ENCODE measurements around the gene KSR2.

- TF ChIP-seq CTCF (IDR thresholded peaks at IDR 0.05; ENCODE audit: low read depth, low read length, poor library complexity, severe bottlenecking), result no peak
- no peak for TF ChIP-seq EZH2phosphoT487 (IDR thresholded peaks at IDR 0.05; ENCODE audit: borderline replicate concordance, low read length)
Observed at GRCh38 chr12:117963836-117964235, 5.0 kb downstream of the KSR2 start.
